Large intestine (tissue), 3 donors: ENCODE measurements around the gene PYGL. TPM values are rescaled to one million over a fixed set of nuclear protein-coding genes. Genes with fewer than 3 reads are reported as not detected.
"Not testable (repeated sequence)": the region's sequence is repeated elsewhere in the genome, so short reads cannot be mapped to it uniquely, and the experiment has no call there.

Experiments
- DNase-seq, 2 donors: peaks; one replicate each; pipeline versions ENCODE4 v3.0.0 to v3.0.0-alpha.2; 2013
- H3K27ac ChIP-seq: one replicate; pipeline ENCODE4 v1.5.1; 2013; ENCODE audit warnings: low read length
- H3K27me3 ChIP-seq: 2 replicates; pipeline ENCODE4 v1.6.1; 2013; ENCODE audit warnings: low read length; ENCODE audit not compliant: control insufficient read depth, insufficient read depth
- H3K36me3 ChIP-seq: 2 replicates; pipeline ENCODE4 v1.6.1; 2013; ENCODE audit warnings: low read length; ENCODE audit not compliant: control insufficient read depth, insufficient read depth
- H3K4me1 ChIP-seq: one replicate; pipeline ENCODE4 v1.6.1; 2013; ENCODE audit warnings: low read length; ENCODE audit not compliant: control insufficient read depth, insufficient read depth
- H3K4me3 ChIP-seq: one replicate; pipeline ENCODE4 v1.5.1; 2013; ENCODE audit warnings: low read length
- H3K9me3 ChIP-seq: one replicate; pipeline ENCODE4 v1.6.1; 2013; ENCODE audit warnings: mild to moderate bottlenecking, low read depth, low read length, moderate library complexity; ENCODE audit not compliant: control insufficient read depth
- WGBS: methylation state at CpG from one replicate; pipeline ENCODE4 v1.1.5; 2013; ENCODE audit warnings: low lambda C conversion rate; ENCODE audit not compliant: insufficient coverage; 5-methylcytosine and 5-hydroxymethylcytosine counted together
- polyA plus RNA-seq: library from polyadenylated mRNA; unstranded; fragments of 120-200 nt; gene quantifications from one replicate; pipeline ENCODE4 v1.2.1, GENCODE V29; 2013

The PYGL gene
- polyA plus RNA-seq, 1 donor: 8.0 TPM

GRCh38 chr14:50901361-50901760 is 42.9 kb downstream of the PYGL start:
- Histone ChIP-seq H3K36me3 (no peaks in the 10 kb centered on the region), H3K27ac (no peak overlapping the region), H3K9me3 (no peaks in the 10 kb centered on the region), H3K4me3 (no peak overlapping the region), H3K27me3 (no peaks in the 10 kb centered on the region), H3K4me1 (no peaks in the 10 kb centered on the region)
- WGBS: 100% methylated on average over 3 of the region's 3 CpGs
- no peak for DNase-seq

DNA sequence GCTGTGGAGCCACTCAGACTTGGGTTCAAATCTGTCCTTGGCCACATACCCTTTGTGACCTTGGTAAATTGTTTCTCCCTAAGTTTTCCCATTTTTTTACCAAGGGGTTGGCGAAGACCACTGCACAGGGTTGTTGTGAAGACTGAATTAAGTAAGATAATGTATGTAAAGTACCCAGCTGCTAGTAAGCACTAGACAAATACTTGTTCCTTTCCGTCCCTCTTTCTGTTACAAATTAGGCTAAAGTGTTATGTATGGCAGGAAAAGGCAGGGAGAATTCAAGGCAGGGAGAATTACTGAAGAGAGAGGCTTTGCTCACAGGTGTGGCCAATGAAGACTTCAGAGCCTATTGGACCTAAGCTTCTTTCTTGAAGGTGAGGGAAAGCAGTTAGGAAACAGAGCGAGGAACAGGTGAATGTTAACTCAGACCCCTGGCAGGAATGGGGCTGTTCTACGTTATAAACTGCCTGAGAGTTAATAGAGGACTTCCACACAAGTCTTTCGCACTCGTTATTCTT is 46.6 kb downstream of the PYGL start:
- no peak for DNase-seq
- no peaks in the 10 kb centered on the region for H3K36me3 ChIP-seq
- whole genome bisulfite sequencing: no CpG with 5 or more reads among the region's 6 CpGs
- no peak overlapping the region for H3K27ac ChIP-seq
- H3K9me3 ChIP-seq: no peaks in the 10 kb centered on the region
- H3K27me3 ChIP-seq: no peaks in the 10 kb centered on the region
- H3K4me3 ChIP-seq: no peak overlapping the region
- H3K4me1 ChIP-seq: no peaks in the 10 kb centered on the region

GRCh38 chr14:50897005-50897404 is 47.3 kb downstream of the PYGL start:
- H3K4me3 ChIP-seq, H3K9me3 ChIP-seq, H3K27ac ChIP-seq, H3K36me3 ChIP-seq, DNase-seq, H3K27me3 ChIP-seq, H3K4me1 ChIP-seq: not testable (repeated sequence)
- WGBS: no CpG with 5 or more reads among the region's 1 CpG

GRCh38 chr14:50896421-50896820 is 47.9 kb downstream of the PYGL start:
- H3K36me3 ChIP-seq, H3K9me3 ChIP-seq, H3K4me1 ChIP-seq, H3K27me3 ChIP-seq, H3K27ac ChIP-seq, DNase-seq, H3K4me3 ChIP-seq: not testable (repeated sequence)
- WGBS: no CpG with 5 or more reads among the region's 7 CpGs

- DNase-seq: no peak
- WGBS: 55% methylated on average over 2 of the region's 5 CpGs
- Histone ChIP-seq H3K4me1 (no peaks in the 10 kb centered on the region), H3K36me3 (no peaks in the 10 kb centered on the region), H3K27ac (no peak overlapping the region), H3K4me3 (no peak overlapping the region), H3K9me3 (no peaks in the 10 kb centered on the region), H3K27me3 (no peaks in the 10 kb centered on the region)
Observed at GRCh38 chr14:50892255-50892654, 52.0 kb downstream of the PYGL start.

DNA sequence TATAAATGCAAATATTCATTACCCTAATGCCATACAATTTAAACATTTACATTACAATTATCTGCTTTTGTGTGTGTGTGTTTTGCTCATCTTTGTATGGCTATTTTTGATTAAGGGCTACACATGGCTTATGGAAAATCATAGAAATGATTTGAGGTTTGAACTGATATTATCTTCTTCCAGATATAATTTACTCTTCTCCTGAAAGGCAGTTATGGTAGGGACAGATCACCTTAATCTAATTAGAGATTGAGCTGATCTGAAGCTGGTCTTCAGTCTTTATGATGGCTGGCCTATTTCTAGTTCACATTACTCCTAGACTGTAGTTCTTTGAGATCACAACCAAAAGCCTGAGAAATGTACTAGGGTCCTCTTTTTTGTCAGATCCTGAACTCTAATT is 56.8 kb downstream of the PYGL start:
- peaks cover 10% of the 10 kb centered on the region for H3K27me3 ChIP-seq
- H3K4me3 ChIP-seq: no peak overlapping the region
- H3K27ac ChIP-seq: no peak overlapping the region
- H3K36me3 ChIP-seq: no peaks in the 10 kb centered on the region
- no peaks in the 10 kb centered on the region for H3K4me1 ChIP-seq
- H3K9me3 ChIP-seq: no peaks in the 10 kb centered on the region
- DNase-seq: no peak

- Histone ChIP-seq H3K27ac (no peak overlapping the region), H3K27me3 (peaks cover 18% of the 10 kb centered on the region), H3K4me3 (no peak overlapping the region), H3K4me1 (no peaks in the 10 kb centered on the region), H3K36me3 (no peaks in the 10 kb centered on the region), H3K9me3 (no peaks in the 10 kb centered on the region)
- WGBS: 80% methylated on average over 1 of the region's 1 CpG
- no peak for DNase-seq
Observed at GRCh38 chr14:50883827-50884197, 60.5 kb downstream of the PYGL start.

DNA sequence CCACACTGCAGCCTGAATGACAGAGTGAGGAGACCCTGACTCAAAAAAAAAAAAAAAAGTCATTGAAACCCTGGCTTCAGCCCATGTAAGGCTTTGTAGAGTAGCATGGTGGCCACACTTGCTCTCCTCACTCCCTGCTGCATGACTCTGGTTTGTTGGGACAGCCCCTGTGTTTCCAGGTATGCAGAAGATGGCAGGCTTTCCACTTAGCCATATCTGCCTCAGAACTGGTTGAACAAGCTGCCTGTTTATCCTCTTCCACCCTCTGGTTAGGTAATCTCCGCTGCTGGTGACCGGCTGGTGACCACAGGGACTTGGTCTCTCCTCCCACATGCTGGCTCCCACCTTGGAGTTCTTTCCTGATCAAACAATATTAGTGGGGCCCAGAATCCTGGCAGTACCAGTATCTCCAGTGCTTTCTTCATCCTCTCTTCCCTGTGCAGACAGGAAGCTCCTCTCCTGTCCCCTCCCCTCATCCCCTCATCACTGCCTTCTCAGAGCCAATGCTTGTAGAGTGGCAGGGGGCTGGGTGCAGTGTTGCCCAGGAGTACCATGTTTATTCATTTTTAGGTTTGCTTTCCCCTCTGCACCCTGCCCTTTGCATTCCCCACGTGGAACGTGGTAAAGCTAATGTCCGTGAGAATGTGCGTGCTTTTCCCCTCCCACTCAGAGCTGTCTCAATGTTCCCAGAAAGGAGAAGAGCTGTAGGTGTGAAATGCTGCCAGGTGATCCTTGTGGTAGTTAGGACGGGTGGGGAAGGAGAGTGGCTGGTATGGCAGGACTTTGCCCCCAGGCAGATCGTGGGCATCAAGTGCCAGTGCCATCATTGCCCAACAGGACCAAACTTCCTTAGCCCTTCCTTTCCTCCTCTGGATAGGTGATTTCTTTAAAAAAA is 61.1 kb downstream of the PYGL start:
- DNase-seq: no peak
- Histone ChIP-seq H3K4me3 (no peak overlapping the region), H3K4me1 (no peaks in the 10 kb centered on the region), H3K27ac (no peak overlapping the region), H3K27me3 (peaks cover 18% of the 10 kb centered on the region), H3K36me3 (no peaks in the 10 kb centered on the region), H3K9me3 (no peaks in the 10 kb centered on the region)
- WGBS: no CpG with 5 or more reads among the region's 8 CpGs

- H3K27me3 ChIP-seq: peaks cover 61% of the 10 kb centered on the region
- H3K27ac ChIP-seq: no peak overlapping the region
- no peaks in the 10 kb centered on the region for H3K9me3 ChIP-seq
- H3K36me3 ChIP-seq: no peaks in the 10 kb centered on the region
- DNase-seq: no peak
- no peak overlapping the region for H3K4me3 ChIP-seq
- no CpG with 5 or more reads among the region's 7 CpGs for WGBS
- no peaks in the 10 kb centered on the region for H3K4me1 ChIP-seq
Observed at GRCh38 chr14:50875359-50876070, 68.8 kb downstream of the PYGL start.

DNA sequence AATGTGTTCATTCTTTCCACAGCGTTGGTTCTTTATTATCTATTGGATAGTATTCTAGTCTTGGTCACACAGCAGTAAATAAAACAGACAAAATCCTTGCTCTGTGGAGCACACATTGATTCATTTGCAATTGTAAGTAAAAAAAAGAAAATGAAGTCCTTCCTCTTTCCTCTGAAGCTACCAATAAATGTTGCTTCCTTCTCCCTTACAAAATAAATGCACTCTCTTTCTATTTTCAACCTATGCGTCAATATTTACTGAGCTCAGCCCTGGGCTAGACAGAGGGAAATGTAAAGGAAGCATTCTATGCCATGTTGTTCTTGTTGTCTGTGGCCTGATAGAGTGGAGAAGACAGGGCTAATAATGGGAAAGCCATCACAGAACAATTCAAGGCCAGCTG is 69.5 kb downstream of the PYGL start:
- Histone ChIP-seq H3K27me3 (peaks cover 64% of the 10 kb centered on the region), H3K36me3 (no peaks in the 10 kb centered on the region), H3K4me3 (no peak overlapping the region), H3K4me1 (no peaks in the 10 kb centered on the region), H3K9me3 (no peaks in the 10 kb centered on the region), H3K27ac (no peak overlapping the region)
- DNase-seq: no peak
- WGBS: 60% methylated on average over 1 of the region's 2 CpGs
